ENCODE measurements around the gene LIN52. TPM values are rescaled to one million over a fixed set of nuclear protein-coding genes. Genes with fewer than 3 reads are reported as not detected.

The LIN52 gene
- total and polyA plus RNA-seq, 2 of the 13 experiments (the other 11 are each of a cell fraction or from before 2014, with no cell fraction given) = 11.4 to 23.3 TPM

GRCh38 chr14:74190927-74191575 lies 106.3 kb downstream of the LIN52 start:
- DNase-seq (ENCODE audit: low spot score) (no peak), FAIRE-seq (no peak), ATAC-seq (no peak)
- H3K79me2 ChIP-seq (ENCODE audit: insufficient read depth, low read length) = no peaks in the 10 kb centered on the region
- BruUV-seq (replicated peaks) = no TSS peak
- H3K4me3 ChIP-seq (replicated peaks in 1 of 3; ENCODE audit: insufficient read depth in 1 of 3, low read depth in 2 of 3, low read length in 3 of 3) = no peak overlapping the region
- in situ Hi-C loops (cut with HindIII; ENCODE audit: extremely low pct_ligation_motif_present, low pct_unique_long_range_greater_than_20kb) (no loop called here), intact Hi-C loops (cut with micrococcal nuclease; ENCODE audit: unreplicated experiment) (no loop called here)
- no peak overlapping the region for H2AFZ ChIP-seq (ENCODE audit: low read length)
- no peak overlapping the region for H3K9ac ChIP-seq (ENCODE audit: insufficient read depth, low read depth, low read length)
- CTCF ChIA-PET (ENCODE audit: low intra/inter-chr PET ratio, low total read pairs) = no interaction called here
- H4K20me1 ChIP-seq (ENCODE audit: insufficient read depth, low read length) = no peaks in the 10 kb centered on the region
- H3K27me3 ChIP-seq (ENCODE audit: control insufficient read depth in 1 of 2, insufficient read depth in 2 of 2, low read length in 2 of 2) = no peaks in the 10 kb centered on the region
- H3K4me1 ChIP-seq (ENCODE audit: insufficient read depth, low read length) = no peaks in the 10 kb centered on the region
- H3K36me3 ChIP-seq (replicated peaks in 1 of 2; ENCODE audit: control insufficient read depth in 1 of 2, insufficient read depth in 2 of 2, low read length in 2 of 2) = peaks cover 0 to 2% of the 10 kb centered on the region in 2 experiments; a peak in 2 of 5 replicates
- no peaks in the 10 kb centered on the region for H3K9me3 ChIP-seq (ENCODE audit: low read length)
- 90% methylated on average over 3 of the region's 3 CpGs for WGBS (ENCODE audit: low lambda C conversion rate)
- H3K27ac ChIP-seq (ENCODE audit: extremely low read length, insufficient read depth, low read length) = no peak overlapping the region
- TF ChIP-seq ZNF839 (CRISPR knock-in tag; IDR thresholded peaks at IDR 0.05; ENCODE audit: borderline replicate concordance) (no peak), KMT2A (CRISPR knock-in tag; IDR thresholded peaks at IDR 0.05) (no peak), SRSF4 (IDR thresholded peaks at IDR 0.05; ENCODE audit: low read depth, low read length, poor library complexity, severe bottlenecking) (no peak), SUZ12 (IDR thresholded peaks at IDR 0.05; ENCODE audit: low read depth, low read length) (no peak), ZNF598 (CRISPR knock-in tag; IDR thresholded peaks at IDR 0.05; ENCODE audit: borderline replicate concordance) (no peak), ZNF503 (CRISPR knock-in tag; IDR thresholded peaks at IDR 0.05) (no peak)
- H3K4me2 ChIP-seq (ENCODE audit: low read depth, low read length) = no peak overlapping the region
- POLR2A ChIA-PET = no interaction called here

All from HepG2 (cell line).